Stimulated activated naive CD8-positive, alpha-beta T cell treated with anti-CD3 and anti-CD28 coated beads, Interleukin-15, Interleukin-2, amounts not matched to agents 100 ng/mL and 50 ng/mL, for 24 hours (primary cell): ENCODE data around the gene ZNF124.

Experiments used
- H3K27ac Mint-ChIP-seq: one replicate; pipeline ENCODE4 v1.8.0; 2021; ENCODE audit warnings: mild to moderate bottlenecking, mixed read lengths
- H3K27me3 Mint-ChIP-seq: one replicate; pipeline ENCODE4 v1.8.0; 2021; ENCODE audit warnings: mixed read lengths
- H3K36me3 Mint-ChIP-seq: one replicate; pipeline ENCODE4 v1.8.0; 2021; ENCODE audit warnings: low read depth, mixed read lengths
- H3K4me1 Mint-ChIP-seq: one replicate; pipeline ENCODE4 v1.8.0; 2021; ENCODE audit warnings: low read depth, mixed read lengths
- H3K4me3 Mint-ChIP-seq: one replicate; pipeline ENCODE4 v1.8.0; 2021; ENCODE audit warnings: mild to moderate bottlenecking, mixed read lengths
- H3K9me3 Mint-ChIP-seq: one replicate; pipeline ENCODE4 v1.8.0; 2021; ENCODE audit warnings: mixed read lengths

Gene ZNF124

GRCh38 chr1:247111700-247112478 lies 59.9 kb downstream of the ZNF124 start:
- no peak overlapping the region for H3K4me3 Mint-ChIP-seq
- peaks cover 49% of the 10 kb centered on the region for H3K27me3 Mint-ChIP-seq
- peaks cover 11% of the 10 kb centered on the region for H3K4me1 Mint-ChIP-seq

GRCh38 chr1:247111259-247111699 lies 60.5 kb downstream of the ZNF124 start:
- H3K27me3 Mint-ChIP-seq = peaks cover 49% of the 10 kb centered on the region
- peaks cover 4% of the 10 kb centered on the region for H3K9me3 Mint-ChIP-seq
- H3K4me1 Mint-ChIP-seq = peaks cover 11% of the 10 kb centered on the region
- H3K36me3 Mint-ChIP-seq = peaks cover 9% of the 10 kb centered on the region
- H3K4me3 Mint-ChIP-seq = peak overlapping the region; percentile 72
- H3K27ac Mint-ChIP-seq = no peak overlapping the region

More at GRCh38 chr1:247111700-247112478, 59.9 kb downstream of the ZNF124 start:
- Mint-ChIP-seq H3K36me3 (peaks cover 9% of the 10 kb centered on the region), H3K27ac (no peak overlapping the region), H3K9me3 (peaks cover 4% of the 10 kb centered on the region)

GRCh38 chr1:247110627-247111258 lies 61.1 kb downstream of the ZNF124 start:
- peaks cover 9% of the 10 kb centered on the region for H3K36me3 Mint-ChIP-seq
- no peak overlapping the region for H3K27ac Mint-ChIP-seq
- H3K4me3 Mint-ChIP-seq = peak overlapping the region; percentile 72
- peaks cover 11% of the 10 kb centered on the region for H3K4me1 Mint-ChIP-seq
- H3K27me3 Mint-ChIP-seq = peaks cover 49% of the 10 kb centered on the region
- H3K9me3 Mint-ChIP-seq = peaks cover 4% of the 10 kb centered on the region

GRCh38 chr1:247107694-247108093 lies 64.1 kb downstream of the ZNF124 start:
- no peak overlapping the region for H3K4me3 Mint-ChIP-seq
- H3K36me3 Mint-ChIP-seq = peaks cover 17% of the 10 kb centered on the region
- peaks cover 41% of the 10 kb centered on the region for H3K27me3 Mint-ChIP-seq
- no peak overlapping the region for H3K27ac Mint-ChIP-seq
- peaks cover 21% of the 10 kb centered on the region for H3K4me1 Mint-ChIP-seq
- peaks cover 15% of the 10 kb centered on the region for H3K9me3 Mint-ChIP-seq

GRCh38 chr1:247105966-247106365 lies 65.9 kb downstream of the ZNF124 start:
- Mint-ChIP-seq H3K27me3 (peaks cover 37% of the 10 kb centered on the region), H3K4me1 (peaks cover 24% of the 10 kb centered on the region), H3K9me3 (peaks cover 27% of the 10 kb centered on the region), H3K36me3 (peaks cover 34% of the 10 kb centered on the region), H3K4me3 (no peak overlapping the region), H3K27ac (no peak overlapping the region)
